Ovary (tissue), 9 donors: ENCODE measurements around the gene FAM193A. TPM values are rescaled to one million over a fixed set of nuclear protein-coding genes. Genes with fewer than 3 reads are reported as not detected.

Experiments
- DNase-seq, 5 donors: peaks; one replicate each; pipeline ENCODE4 v3.0.0-alpha.2; 2019 to 2020
- H3K27ac ChIP-seq, 2 donors: fragments of 200-600 bp; one replicate each; pipeline versions ENCODE4 v1.5.1 to v1.8.0; 2019 to 2022
- H3K27me3 ChIP-seq: fragments of 200-600 bp; one replicate; pipeline ENCODE4 v1.8.0; 2022
- H3K36me3 ChIP-seq: fragments of 200-600 bp; sonication (generic); one replicate; pipeline ENCODE4 v1.5.1; 2019
- H3K4me1 ChIP-seq: one replicate; pipeline ENCODE4 v1.8.1; 2013; ENCODE audit warnings: mild to moderate bottlenecking, moderate library complexity; ENCODE audit not compliant: insufficient read depth
- H3K4me3 ChIP-seq: fragments of 200-600 bp; sonication (generic); one replicate; pipeline ENCODE4 v1.5.1; 2017
- H3K9me3 ChIP-seq, 2 donors: fragments of 200-600 bp in 1 of 2; sonication (generic) in 1 of 2; one replicate each; pipeline versions ENCODE4 v1.5.1 to v1.8.1; 2013 to 2019; ENCODE audit warnings: mild to moderate bottlenecking in 1 of 2, moderate library complexity in 1 of 2
- CTCF ChIP-seq, 3 donors: fragments of 450-650 bp in 2 of 3; fragments of 200-600 bp in 1 of 3; IDR thresholded peaks; one replicate each; pipeline versions ENCODE4 v1.5.1 to v1.8.0; 2016 to 2022; ENCODE audit warnings: antibody characterized with exemption in 3 of 3, mild to moderate bottlenecking in 1 of 3
- EP300 ChIP-seq: sonication (generic); formaldehyde crosslinking; IDR thresholded peaks from one replicate; pipeline ENCODE4 v1.6.1; 2017; ENCODE audit warnings: antibody characterized with exemption
- POLR2A ChIP-seq: fragments of 450-650 bp; IDR thresholded peaks from one replicate; pipeline ENCODE4 v1.6.1; 2017; ENCODE audit warnings: antibody characterized with exemption, mild to moderate bottlenecking, moderate library complexity
- WGBS, 3 donors: extraction: QIAGEN DNeasy Blood & Tissue Kit in 1 of 3; methylation state at CpG; one replicate each; pipeline versions ENCODE4 v1.1.5 to v1.1.7; 2013 to 2017; 5-methylcytosine and 5-hydroxymethylcytosine counted together
- intact Hi-C, 4 donors: fragments of 100-400 bp; cut with DNase I; formaldehyde crosslinking; loops; one replicate each; pipeline versions ENCODE4 v1.11.0 to v1.15.1; 2022 to 2023
- polyA plus RNA-seq, 2 donors: library from polyadenylated mRNA; stranded (reverse); fragments of 200-250 nt in 1 of 2; fragments of 350-450 nt in 1 of 2; fragmentation: Illumina TruSeq in 1 of 2; extraction: RNeasy Lipid Tissue Mini Kit (QIAGEN cat#74804) in 1 of 2; gene quantifications; one replicate each; pipeline ENCODE4 v1.2.3, GENCODE V29; 2013 to 2014
- total RNA-seq, 7 donors: library from RNA; depleted of rRNA in 2 of 7; stranded (reverse); fragments of >200 nt in 2 of 7; fragmentation: NEBNext Ultra II Directional in 3 of 7; extraction: Animal tissue kit (Norgen Biotek cat#: 25700) in 3 of 7; gene quantifications; one replicate each; pipeline versions ENCODE4 v1.1.0 to v1.2.4, GENCODE V29; 2016 to 2023
- donor health status: DM: no; HTN: no; CAD: no; lungs with moderate emphysema.
- donor health status: DM: no; HTN: no; CAD: no.
- donor health status: Bipolar disorder and iron deficiency.
- donor health status: DM: yes; HTN: yes; CAD: no.
- donor health status: DM: no; HTN: no; CAD: no.
- donor health status: DM: yes; HTN: yes; CAD: no.

FAM193A gene
- total and polyA plus RNA-seq, 9 donors = 16.0 to 39.1 (median 28.7) TPM

- Histone ChIP-seq H3K4me1 (no peaks in the 10 kb centered on the region), H3K4me3 (no peak overlapping the region), H3K27me3 (no peaks in the 10 kb centered on the region), H3K27ac (no peak overlapping the region), H3K9me3 (no peaks in the 10 kb centered on the region), H3K36me3 (no peaks in the 10 kb centered on the region)
- 92 to 95% (median 95%) methylated on average over 13 of the region's 13 CpGs for WGBS, 3 donors
- DNase-seq = no peak
- no peak for TF ChIP-seq CTCF (IDR thresholded peaks at IDR 0.05)
- TF ChIP-seq POLR2A = no peak
- no peak for TF ChIP-seq EP300
- intact Hi-C loops = no loop called here
These were observed 113.8 kb downstream of the FAM193A start for GRCh38 chr4:2650276-2650675.

GRCh38 chr4:2651546-2651945, 115.1 kb downstream of the FAM193A start:
- WGBS, 3 donors = 89 to 91% (median 91%) methylated on average over 10 of the region's 10 CpGs
- Histone ChIP-seq H3K27me3 (no peaks in the 10 kb centered on the region), H3K4me1 (no peaks in the 10 kb centered on the region), H3K27ac (no peak overlapping the region), H3K9me3 (no peaks in the 10 kb centered on the region), H3K4me3 (no peak overlapping the region), H3K36me3 (no peaks in the 10 kb centered on the region)
- TF ChIP-seq POLR2A (no peak), EP300 (no peak), CTCF (IDR thresholded peaks at IDR 0.05) (no peak)
- DNase-seq = no peak
- intact Hi-C loops = no loop called here

GRCh38 chr4:2651998-2652397, 115.6 kb downstream of the FAM193A start:
- no peak overlapping the region for H3K27ac ChIP-seq
- no peaks in the 10 kb centered on the region for H3K27me3 ChIP-seq
- no peaks in the 10 kb centered on the region for H3K36me3 ChIP-seq
- H3K4me1 ChIP-seq = no peaks in the 10 kb centered on the region
- H3K4me3 ChIP-seq = no peak overlapping the region
- WGBS, 3 donors = 89 to 97% (median 91%) methylated on average over 2 of the region's 2 CpGs
- no peaks in the 10 kb centered on the region for H3K9me3 ChIP-seq
- no peak for TF ChIP-seq EP300
- TF ChIP-seq CTCF (IDR thresholded peaks at IDR 0.05) = no peak
- no peak for TF ChIP-seq POLR2A
- DNase-seq = no peak
- intact Hi-C loops = no loop called here

GRCh38 chr4:2652415-2653160, 116.1 kb downstream of the FAM193A start:
- no peaks in the 10 kb centered on the region for H3K27me3 ChIP-seq
- H3K4me3 ChIP-seq = no peak overlapping the region
- no peaks in the 10 kb centered on the region for H3K4me1 ChIP-seq
- TF ChIP-seq POLR2A = no peak
- no peak for TF ChIP-seq CTCF (IDR thresholded peaks at IDR 0.05)
- TF ChIP-seq EP300 = no peak
- no peak for DNase-seq
- H3K9me3 ChIP-seq = no peaks in the 10 kb centered on the region
- H3K36me3 ChIP-seq = no peaks in the 10 kb centered on the region
- H3K27ac ChIP-seq = no peak overlapping the region
- 87 to 91% (median 89%) methylated on average over 14 of the region's 14 CpGs for WGBS, 3 donors
- intact Hi-C loops = no loop called here
